IMR-90 (cell line): Measurements from ENCODE around the gene KAZN.

Source experiments
- CEBPB ChIP-seq: IDR thresholded peaks from 2 replicates; pipeline ENCODE4 v1.6.1; 2012; ENCODE audit warnings: low read depth, low read length, improper control_type of control experiment
- CTCF ChIP-seq: conservative IDR thresholded peaks from 2 replicates; pipeline ENCODE4 v1.5.1; 2012; ENCODE audit warnings: mild to moderate bottlenecking, low read depth, low read length, improper control_type of control experiment
- FOS ChIP-seq: fragments of 150-350 bp; IDR thresholded peaks from 2 replicates; pipeline ENCODE4 v1.6.1; 2016; ENCODE audit warnings: low read depth, low read length
- MAZ ChIP-seq: IDR thresholded peaks from 2 replicates; pipeline ENCODE4 v1.6.1; 2012; ENCODE audit warnings: low read depth, mild to moderate bottlenecking, low read length, improper control_type of control experiment, moderate library complexity, borderline replicate concordance
- NFE2L2 ChIP-seq: fragments of 150-350 bp; IDR thresholded peaks from 2 replicates; pipeline ENCODE4 v1.6.1; 2016; ENCODE audit warnings: low read depth, mild to moderate bottlenecking, low read length
- POLR2A ChIP-seq: IDR thresholded peaks from 2 replicates; pipeline ENCODE4 v1.6.1; 2012; ENCODE audit warnings: mild to moderate bottlenecking, low read depth, low read length
- RAD21 ChIP-seq: IDR thresholded peaks from 2 replicates; pipeline ENCODE4 v1.6.1; 2012; ENCODE audit warnings: low read length, improper control_type of control experiment
- RFX5 ChIP-seq: IDR thresholded peaks from 2 replicates; pipeline ENCODE4 v1.8.0; 2012; ENCODE audit warnings: low read depth, mild to moderate bottlenecking, low read length, moderate library complexity
- TF ChIP-seq, protein P1 (sequence below): fragments of 150-350 bp; IDR thresholded peaks from 2 replicates; pipeline ENCODE4 v1.6.1; 2017; ENCODE audit warnings: mild to moderate bottlenecking, antibody characterized with exemption, low read length, low read depth
- TF ChIP-seq, protein P2 (sequence below): fragments of 150-350 bp; IDR thresholded peaks from 2 replicates; pipeline ENCODE4 v1.6.1; 2016; ENCODE audit warnings: low read depth, mild to moderate bottlenecking, low read length, moderate library complexity, borderline replicate concordance

DNA sequence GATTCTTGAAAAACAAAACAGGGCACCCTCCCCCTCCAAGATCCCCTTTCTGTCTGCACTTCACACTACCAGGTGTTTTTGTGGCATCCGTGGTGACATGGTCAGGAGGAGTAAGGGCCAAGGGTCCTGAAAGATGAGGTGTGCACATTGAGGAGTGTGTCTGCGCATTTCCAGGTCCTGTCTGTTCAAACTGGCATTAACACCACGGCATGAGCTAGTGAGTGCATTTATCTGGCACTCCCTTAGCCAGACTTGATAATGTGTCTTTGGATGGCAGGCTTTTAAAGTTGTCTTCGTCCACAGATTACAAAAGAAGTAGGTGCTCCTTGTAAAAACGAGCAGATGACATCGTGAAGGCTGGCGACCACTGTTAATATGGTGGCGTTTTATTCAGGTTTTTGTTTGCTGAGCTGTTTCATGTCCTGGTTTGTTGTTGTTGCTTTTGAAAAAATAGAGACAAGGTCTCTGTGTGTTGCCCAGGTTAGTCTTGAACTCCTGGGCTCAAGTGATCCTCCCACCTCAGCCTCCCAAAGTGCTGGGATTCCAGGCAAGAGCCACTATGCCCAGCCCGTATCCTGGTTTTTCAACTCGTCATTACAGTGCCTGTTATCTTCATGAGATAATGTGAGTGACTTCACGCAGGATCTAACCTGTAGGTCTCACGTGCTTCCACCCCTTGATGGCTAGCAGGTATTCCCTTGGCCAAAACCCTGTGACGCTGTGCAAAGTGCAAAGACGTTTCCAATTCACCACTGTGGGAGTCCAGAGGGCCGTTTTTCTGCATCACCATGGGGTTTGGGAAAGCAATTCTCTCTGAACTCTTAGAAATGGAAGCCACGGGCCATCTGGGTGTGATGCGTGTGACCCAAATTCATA, 559.3 kb downstream of the KAZN start:
- TF ChIP-seq CTCF = no peak
- TF ChIP-seq, protein P1, sequence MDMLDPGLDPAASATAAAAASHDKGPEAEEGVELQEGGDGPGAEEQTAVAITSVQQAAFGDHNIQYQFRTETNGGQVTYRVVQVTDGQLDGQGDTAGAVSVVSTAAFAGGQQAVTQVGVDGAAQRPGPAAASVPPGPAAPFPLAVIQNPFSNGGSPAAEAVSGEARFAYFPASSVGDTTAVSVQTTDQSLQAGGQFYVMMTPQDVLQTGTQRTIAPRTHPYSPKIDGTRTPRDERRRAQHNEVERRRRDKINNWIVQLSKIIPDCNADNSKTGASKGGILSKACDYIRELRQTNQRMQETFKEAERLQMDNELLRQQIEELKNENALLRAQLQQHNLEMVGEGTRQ = no peak
- no peak for TF ChIP-seq CEBPB
- no peak for TF ChIP-seq RFX5
- TF ChIP-seq POLR2A = no peak
- TF ChIP-seq MAZ = no peak
- no peak for TF ChIP-seq RAD21
- TF ChIP-seq, protein P2, sequence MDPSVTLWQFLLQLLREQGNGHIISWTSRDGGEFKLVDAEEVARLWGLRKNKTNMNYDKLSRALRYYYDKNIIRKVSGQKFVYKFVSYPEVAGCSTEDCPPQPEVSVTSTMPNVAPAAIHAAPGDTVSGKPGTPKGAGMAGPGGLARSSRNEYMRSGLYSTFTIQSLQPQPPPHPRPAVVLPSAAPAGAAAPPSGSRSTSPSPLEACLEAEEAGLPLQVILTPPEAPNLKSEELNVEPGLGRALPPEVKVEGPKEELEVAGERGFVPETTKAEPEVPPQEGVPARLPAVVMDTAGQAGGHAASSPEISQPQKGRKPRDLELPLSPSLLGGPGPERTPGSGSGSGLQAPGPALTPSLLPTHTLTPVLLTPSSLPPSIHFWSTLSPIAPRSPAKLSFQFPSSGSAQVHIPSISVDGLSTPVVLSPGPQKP = no peak
- TF ChIP-seq NFE2L2 = no peak
- TF ChIP-seq FOS = no peak
